Cardiac muscle cell (in vitro differentiated cells and primary cell): Measurements from ENCODE around the gene SLC2A4. TPM values are rescaled to one million over a fixed set of nuclear protein-coding genes. Genes with fewer than 3 reads are reported as not detected.

Experiments
- polyA plus RNA-seq: library from polyadenylated mRNA; unstranded; fragments of >200 nt; fragmentation: Nextera tagmentation; extraction: Ambion mirVana; gene quantifications from 2 replicates; pipeline ENCODE4 v1.2.1, GENCODE V29; 2016
- total RNA-seq: library from RNA; depleted of rRNA; stranded (reverse); fragments of >200 nt; gene quantifications from 2 replicates; pipeline ENCODE4 v1.2.3, GENCODE V29; 2016

The SLC2A4 gene
- total and polyA plus RNA-seq, 2 experiments from 2014 or later: 23.4 to 42.6 TPM

Other genes with a start within 250 kb of the SLC2A4 start
Only the 30 nearest of the 33 such genes appear.
- gene CLEC10A, start 201.5 kb upstream of the SLC2A4 start, total RNA-seq: not detected in 2 replicates
- gene CLEC10A, start 201.5 kb upstream of the SLC2A4 start, polyA plus RNA-seq: not detected in 2 replicates
- not detected in 2 replicates for gene ASGR2, start 166.9 kb upstream of the SLC2A4 start, total RNA-seq
- gene ASGR2, start 166.9 kb upstream of the SLC2A4 start, polyA plus RNA-seq: 0.10 TPM in 1 of 2 replicates, not detected in the other
- 19.8 and 20.2 TPM in 2 replicates for gene ASGR1, start 102.3 kb upstream of the SLC2A4 start, total RNA-seq
- 19.2 and 21.7 TPM in 2 replicates for gene ASGR1, start 102.3 kb upstream of the SLC2A4 start, polyA plus RNA-seq
- gene DLG4, start 61.9 kb upstream of the SLC2A4 start, total RNA-seq: 32.9 and 40.6 TPM in 2 replicates
- 6.8 and 7.4 TPM in 2 replicates for gene DLG4, start 61.9 kb upstream of the SLC2A4 start, polyA plus RNA-seq
- gene ACADVL, start 61.8 kb upstream of the SLC2A4 start, total RNA-seq: 291 and 364 TPM in 2 replicates
- 573 and 681 TPM in 2 replicates for gene ACADVL, start 61.8 kb upstream of the SLC2A4 start, polyA plus RNA-seq
- 87.4 and 121 TPM in 2 replicates for gene DVL2, start 47.2 kb upstream of the SLC2A4 start, total RNA-seq
- 79.2 and 80.3 TPM in 2 replicates for gene DVL2, start 47.2 kb upstream of the SLC2A4 start, polyA plus RNA-seq
- 53.5 and 57.7 TPM in 2 replicates for gene PHF23, start 42.3 kb upstream of the SLC2A4 start, total RNA-seq
- gene PHF23, start 42.3 kb upstream of the SLC2A4 start, polyA plus RNA-seq: 53.9 and 65.0 TPM in 2 replicates
- gene GABARAP, start 39.3 kb upstream of the SLC2A4 start, total RNA-seq: 517 and 760 TPM in 2 replicates
- gene GABARAP, start 39.3 kb upstream of the SLC2A4 start, polyA plus RNA-seq: 772 and 773 TPM in 2 replicates
- gene CTDNEP1, start 30.0 kb upstream of the SLC2A4 start, total RNA-seq: 76.0 and 78.3 TPM in 2 replicates
- gene CTDNEP1, start 30.0 kb upstream of the SLC2A4 start, polyA plus RNA-seq: 92.5 and 98.6 TPM in 2 replicates
- 54.5 and 68.8 TPM in 2 replicates for gene ELP5, start 29.5 kb upstream of the SLC2A4 start, total RNA-seq
- 62.3 and 82.9 TPM in 2 replicates for gene ELP5, start 29.5 kb upstream of the SLC2A4 start, polyA plus RNA-seq
- gene CLDN7, start 19.2 kb upstream of the SLC2A4 start, total RNA-seq: 0.32 and 0.51 TPM in 2 replicates
- gene CLDN7, start 19.2 kb upstream of the SLC2A4 start, polyA plus RNA-seq: 0.83 and 0.99 TPM in 2 replicates
- 27.8 and 56.2 TPM in 2 replicates for gene YBX2, start 12.9 kb downstream of the SLC2A4 start, total RNA-seq
- gene YBX2, start 12.9 kb downstream of the SLC2A4 start, polyA plus RNA-seq: 20.9 and 32.7 TPM in 2 replicates
- gene EIF5A, start 25.9 kb downstream of the SLC2A4 start, total RNA-seq: 319 and 545 TPM in 2 replicates
- gene EIF5A, start 25.9 kb downstream of the SLC2A4 start, polyA plus RNA-seq: 719 and 988 TPM in 2 replicates
- gene GPS2, start 33.6 kb downstream of the SLC2A4 start, total RNA-seq: 59.9 and 76.2 TPM in 2 replicates
- gene GPS2, start 33.6 kb downstream of the SLC2A4 start, polyA plus RNA-seq: 68.7 and 97.4 TPM in 2 replicates
- 25.3 and 32.4 TPM in 2 replicates for gene NEURL4, start 47.6 kb downstream of the SLC2A4 start, total RNA-seq
- 12.2 and 15.5 TPM in 2 replicates for gene NEURL4, start 47.6 kb downstream of the SLC2A4 start, polyA plus RNA-seq
- 1.4 and 6.9 TPM in 2 replicates for gene ACAP1, start 54.8 kb downstream of the SLC2A4 start, total RNA-seq
- gene ACAP1, start 54.8 kb downstream of the SLC2A4 start, polyA plus RNA-seq: 25.9 and 32.1 TPM in 2 replicates
- 15.9 and 18.4 TPM in 2 replicates for gene KCTD11, start 70.4 kb downstream of the SLC2A4 start, total RNA-seq
- gene KCTD11, start 70.4 kb downstream of the SLC2A4 start, polyA plus RNA-seq: 10.7 and 14.0 TPM in 2 replicates
- gene TMEM95, start 73.4 kb downstream of the SLC2A4 start, total RNA-seq: not detected in 2 replicates
- gene TMEM95, start 73.4 kb downstream of the SLC2A4 start, polyA plus RNA-seq: not detected in 2 replicates
- 1.3 and 2.6 TPM in 2 replicates for gene TNK1, start 99.4 kb downstream of the SLC2A4 start, total RNA-seq
- 2.9 and 4.3 TPM in 2 replicates for gene TNK1, start 99.4 kb downstream of the SLC2A4 start, polyA plus RNA-seq
- gene PLSCR3, start 112.8 kb downstream of the SLC2A4 start, total RNA-seq: 25.9 and 33.4 TPM in 2 replicates
- 39.1 and 40.3 TPM in 2 replicates for gene PLSCR3, start 112.8 kb downstream of the SLC2A4 start, polyA plus RNA-seq
- gene TMEM256, start 122.4 kb downstream of the SLC2A4 start, total RNA-seq: 85.4 and 122 TPM in 2 replicates
- 117 and 193 TPM in 2 replicates for gene TMEM256, start 122.4 kb downstream of the SLC2A4 start, polyA plus RNA-seq
- gene NLGN2, start 126.1 kb downstream of the SLC2A4 start, total RNA-seq: 14.8 and 26.3 TPM in 2 replicates
- 5.2 and 8.4 TPM in 2 replicates for gene NLGN2, start 126.1 kb downstream of the SLC2A4 start, polyA plus RNA-seq
- gene SPEM1, start 138.6 kb downstream of the SLC2A4 start, total RNA-seq: not detected in 2 replicates
- not detected in 2 replicates for gene SPEM1, start 138.6 kb downstream of the SLC2A4 start, polyA plus RNA-seq
- not detected in 2 replicates for gene SPEM2, start 143.9 kb downstream of the SLC2A4 start, total RNA-seq
- not detected in 2 replicates for gene SPEM2, start 143.9 kb downstream of the SLC2A4 start, polyA plus RNA-seq
- gene SPEM3, start 147.1 kb downstream of the SLC2A4 start, total RNA-seq: not detected in 2 replicates
- not detected in 2 replicates for gene SPEM3, start 147.1 kb downstream of the SLC2A4 start, polyA plus RNA-seq
- gene TMEM102, start 153.7 kb downstream of the SLC2A4 start, total RNA-seq: 10.7 and 12.1 TPM in 2 replicates
- 7.9 and 10.9 TPM in 2 replicates for gene TMEM102, start 153.7 kb downstream of the SLC2A4 start, polyA plus RNA-seq
- gene FGF11, start 157.8 kb downstream of the SLC2A4 start, total RNA-seq: 51.9 and 56.8 TPM in 2 replicates
- 50.4 and 63.6 TPM in 2 replicates for gene FGF11, start 157.8 kb downstream of the SLC2A4 start, polyA plus RNA-seq
- gene CHRNB1, start 163.3 kb downstream of the SLC2A4 start, total RNA-seq: 8.5 and 14.0 TPM in 2 replicates
- 28.6 and 34.5 TPM in 2 replicates for gene CHRNB1, start 163.3 kb downstream of the SLC2A4 start, polyA plus RNA-seq
- gene ZBTB4, start 197.9 kb downstream of the SLC2A4 start, total RNA-seq: 28.5 and 40.4 TPM in 2 replicates
- gene ZBTB4, start 197.9 kb downstream of the SLC2A4 start, polyA plus RNA-seq: 17.9 and 26.6 TPM in 2 replicates
- gene SLC35G6, start 199.7 kb downstream of the SLC2A4 start, total RNA-seq: not detected in 2 replicates
- gene SLC35G6, start 199.7 kb downstream of the SLC2A4 start, polyA plus RNA-seq: 0.10 and 1.9 TPM in 2 replicates